Measurements from ENCODE around the gene MYF5. TPM values are rescaled to one million over a fixed set of nuclear protein-coding genes. Genes with fewer than 3 reads are reported as not detected.
"Not testable (repeated sequence)": the region's sequence is repeated elsewhere in the genome, so short reads cannot be mapped to it uniquely, and the experiment has no call there.

Gene MYF5
- total RNA-seq, result not detected
- not detected for polyA plus RNA-seq

DNA sequence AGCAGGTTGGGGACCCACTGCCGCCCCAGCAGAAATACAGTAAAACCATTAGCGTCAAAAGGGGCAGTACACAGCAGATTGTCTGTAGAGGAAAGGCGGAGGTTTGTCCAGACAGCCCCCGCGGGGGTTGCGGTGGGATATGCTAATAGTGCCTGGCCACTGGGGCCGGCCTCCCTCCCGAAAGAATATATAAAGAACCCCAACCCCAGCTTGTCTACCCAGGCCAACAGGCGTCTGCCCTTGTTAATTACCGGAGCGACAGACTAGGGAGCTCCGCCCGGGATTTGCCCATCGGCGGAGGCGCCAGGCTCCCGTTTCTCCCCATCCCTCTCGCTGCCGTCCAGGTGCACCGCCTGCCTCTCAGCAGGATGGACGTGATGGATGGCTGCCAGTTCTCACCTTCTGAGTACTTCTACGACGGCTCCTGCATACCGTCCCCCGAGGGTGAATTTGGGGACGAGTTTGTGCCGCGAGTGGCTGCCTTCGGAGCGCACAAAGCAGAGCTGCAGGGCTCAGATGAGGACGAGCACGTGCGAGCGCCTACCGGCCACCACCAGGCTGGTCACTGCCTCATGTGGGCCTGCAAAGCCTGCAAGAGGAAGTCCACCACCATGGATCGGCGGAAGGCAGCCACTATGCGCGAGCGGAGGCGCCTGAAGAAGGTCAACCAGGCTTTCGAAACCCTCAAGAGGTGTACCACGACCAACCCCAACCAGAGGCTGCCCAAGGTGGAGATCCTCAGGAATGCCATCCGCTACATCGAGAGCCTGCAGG lies at the start of gene MYF5:
MYF5 (plus strand) TSS at position 217 of the 774 bp plus-strand sequence; CDS start at position 369, 152 bp downstream.
- Histone ChIP-seq H3K4me3 (no peak within 1 kb of the TSS), H3K36me3 (no peaks in the 10 kb centered on the region), H3K27ac (no peak within 1 kb of the TSS), H3K27me3 (peaks cover 0 to 14% (median 1%) of the 10 kb centered on the region in 4 donors), H3K4me1 (no peaks in the 10 kb centered on the region), H3K9me3 (no peaks in the 10 kb centered on the region)
- no peak for ATAC-seq
- 24 to 31% methylated on average over 45 of the region's 45 CpGs for WGBS, 2 donors
- peak in 3 of 6 donors; percentile 14 to 54 (median 46) for DNase-seq
- TF ChIP-seq, protein P1, sequence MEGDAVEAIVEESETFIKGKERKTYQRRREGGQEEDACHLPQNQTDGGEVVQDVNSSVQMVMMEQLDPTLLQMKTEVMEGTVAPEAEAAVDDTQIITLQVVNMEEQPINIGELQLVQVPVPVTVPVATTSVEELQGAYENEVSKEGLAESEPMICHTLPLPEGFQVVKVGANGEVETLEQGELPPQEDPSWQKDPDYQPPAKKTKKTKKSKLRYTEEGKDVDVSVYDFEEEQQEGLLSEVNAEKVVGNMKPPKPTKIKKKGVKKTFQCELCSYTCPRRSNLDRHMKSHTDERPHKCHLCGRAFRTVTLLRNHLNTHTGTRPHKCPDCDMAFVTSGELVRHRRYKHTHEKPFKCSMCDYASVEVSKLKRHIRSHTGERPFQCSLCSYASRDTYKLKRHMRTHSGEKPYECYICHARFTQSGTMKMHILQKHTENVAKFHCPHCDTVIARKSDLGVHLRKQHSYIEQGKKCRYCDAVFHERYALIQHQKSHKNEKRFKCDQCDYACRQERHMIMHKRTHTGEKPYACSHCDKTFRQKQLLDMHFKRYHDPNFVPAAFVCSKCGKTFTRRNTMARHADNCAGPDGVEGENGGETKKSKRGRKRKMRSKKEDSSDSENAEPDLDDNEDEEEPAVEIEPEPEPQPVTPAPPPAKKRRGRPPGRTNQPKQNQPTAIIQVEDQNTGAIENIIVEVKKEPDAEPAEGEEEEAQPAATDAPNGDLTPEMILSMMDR (IDR thresholded peaks at IDR 0.05), result no peak
- no peak for FAIRE-seq
- intact Hi-C loops (cut with DNase I), result no loop called here

- 50 to 55% methylated on average over 5 of the region's 5 CpGs for WGBS, 2 donors
- FAIRE-seq (no peak), DNase-seq (no peak), ATAC-seq (no peak)
- TF ChIP-seq, protein P1 (IDR thresholded peaks at IDR 0.05), result no peak
- H3K4me3 ChIP-seq, result no peak overlapping the region
- H3K9me3 ChIP-seq, result no peaks in the 10 kb centered on the region
- no peaks in the 10 kb centered on the region for H3K4me1 ChIP-seq
- intact Hi-C loops (cut with DNase I), result no loop called here
- no peaks in the 10 kb centered on the region for H3K36me3 ChIP-seq
- no peaks in the 10 kb centered on the region for H3K27me3 ChIP-seq
- no peak overlapping the region for H3K27ac ChIP-seq
Observed at GRCh38 chr12:80670214-80670613, 46.5 kb upstream of the MYF5 start.

DNA sequence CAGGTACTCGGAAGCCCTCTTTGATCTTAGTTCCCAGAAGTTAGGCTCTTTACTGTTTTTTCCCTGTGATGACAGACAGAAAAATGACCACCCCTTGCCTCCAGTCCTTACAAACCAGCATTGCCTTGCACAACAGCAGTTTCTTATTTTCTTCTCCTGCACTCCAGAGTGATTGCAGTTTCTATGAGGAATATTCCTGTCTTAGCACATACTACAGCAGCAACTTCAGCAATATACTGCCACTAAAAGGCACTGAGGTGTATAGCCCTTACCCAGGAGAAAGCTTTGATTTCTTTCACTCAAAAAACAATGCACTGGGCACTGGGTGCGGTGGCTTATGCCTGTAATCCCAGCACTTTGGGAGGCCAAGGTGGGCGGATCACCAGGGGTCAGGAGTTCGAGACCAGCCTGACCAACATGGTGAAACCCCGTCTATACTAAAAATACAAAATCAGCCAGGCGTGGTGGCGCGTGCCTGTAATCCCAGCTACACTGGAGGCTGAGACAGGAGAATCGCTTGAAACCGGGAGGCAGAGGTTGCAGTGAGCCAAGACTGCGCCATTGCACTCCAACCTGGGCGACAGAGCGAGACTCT lies 40.6 kb upstream of the MYF5 start:
- H3K36me3 ChIP-seq; H3K9me3 ChIP-seq; H3K4me1 ChIP-seq; FAIRE-seq; ATAC-seq; H3K4me3 ChIP-seq; intact Hi-C loops (cut with DNase I); H3K27ac ChIP-seq; H3K27me3 ChIP-seq: not testable (repeated sequence)
- DNase-seq, result peak in 2 of 6 donors; percentile 2 to 14
- WGBS, 2 donors, result 83 to 91% methylated on average over 13 of the region's 13 CpGs

- TF ChIP-seq, protein P1 (IDR thresholded peaks at IDR 0.05), result no peak
- H3K9me3 ChIP-seq, result no peaks in the 10 kb centered on the region
- FAIRE-seq (no peak), DNase-seq (no peak), ATAC-seq (no peak)
- H3K4me1 ChIP-seq, result no peaks in the 10 kb centered on the region
- H3K27me3 ChIP-seq, result no peaks in the 10 kb centered on the region
- no peaks in the 10 kb centered on the region for H3K36me3 ChIP-seq
- intact Hi-C loops (cut with DNase I), result no loop called here
- no peak overlapping the region for H3K27ac ChIP-seq
- H3K4me3 ChIP-seq, result no peak overlapping the region
- WGBS, 2 donors, result 35 to 41% methylated on average over 1 of the region's 1 CpG
Observed at GRCh38 chr12:80676856-80677255, 39.9 kb upstream of the MYF5 start.

DNA sequence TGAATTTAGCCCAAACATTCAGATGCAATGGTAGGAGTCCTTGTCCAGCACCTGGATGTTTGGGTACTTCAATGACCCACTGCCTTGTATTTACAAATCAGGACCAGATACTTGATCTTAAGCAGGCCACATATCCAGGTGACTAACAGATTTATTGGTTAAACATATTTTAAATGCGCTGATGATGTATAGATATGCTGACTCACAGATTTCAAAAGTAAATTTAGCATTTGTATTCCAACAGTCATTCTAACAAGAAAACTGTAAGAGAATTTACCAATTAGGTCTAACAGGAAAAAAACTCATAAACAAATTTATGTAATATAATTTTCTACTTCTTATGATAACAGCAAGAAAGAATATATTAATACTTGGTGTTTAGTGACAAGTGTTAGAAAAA lies 38.7 kb upstream of the MYF5 start:
- Histone ChIP-seq H3K36me3 (no peaks in the 10 kb centered on the region), H3K4me3 (no peak overlapping the region), H3K27ac (no peak overlapping the region), H3K9me3 (no peaks in the 10 kb centered on the region), H3K4me1 (no peaks in the 10 kb centered on the region), H3K27me3 (no peaks in the 10 kb centered on the region)
- TF ChIP-seq, protein P1 (IDR thresholded peaks at IDR 0.05), result no peak
- no peak for DNase-seq
- intact Hi-C loops (cut with DNase I), result no loop called here
- WGBS, 2 donors, result 84 to 88% methylated on average over 1 of the region's 1 CpG
- ATAC-seq, result no peak
- no peak for FAIRE-seq
